GM12874 (cell line): ENCODE data around the gene EYA2.

ENCODE experiments used
- CTCF ChIP-seq: IDR thresholded peaks from 2 replicates; pipeline ENCODE4 v1.5.1; 2011; ENCODE audit warnings: low read depth, mild to moderate bottlenecking, control low read depth, low read length, moderate library complexity; ENCODE audit not compliant: insufficient read depth

The EYA2 gene

GRCh38 chr20:46913329-46914044 is 18.8 kb downstream of the EYA2 start:
- TF ChIP-seq CTCF = no peak

GRCh38 chr20:46914789-46915379 is 20.2 kb downstream of the EYA2 start:
- TF ChIP-seq CTCF = no peak

- no peak for TF ChIP-seq CTCF
These were observed 21.1 kb downstream of the EYA2 start for GRCh38 chr20:46915575-46916257.

- TF ChIP-seq CTCF = no peak
These were observed 21.6 kb downstream of the EYA2 start for GRCh38 chr20:46916258-46916603.

GRCh38 chr20:46917155-46917554 is 22.5 kb downstream of the EYA2 start:
- TF ChIP-seq CTCF = no peak

- TF ChIP-seq CTCF = no peak
These were observed 25.5 kb downstream of the EYA2 start for GRCh38 chr20:46920114-46920513.

GRCh38 chr20:46923550-46923949 is 28.9 kb downstream of the EYA2 start:
- TF ChIP-seq CTCF = no peak
